Type B pancreatic cell (in vitro differentiated cells): ENCODE data around the gene HSD11B1L. TPM values are rescaled to one million over a fixed set of nuclear protein-coding genes. Genes with fewer than 3 reads are reported as not detected.

Experiments used
- DNase-seq: peaks from one replicate; pipeline ENCODE4 v3.0.0; 2021; ENCODE audit warnings: mixed read lengths; ENCODE audit not compliant: unreplicated experiment; ENCODE audit errors: extremely low spot score
- H3K27ac Mint-ChIP-seq: 2 replicates; pipeline ENCODE4 v1.8.0; 2021; ENCODE audit warnings: mild to moderate bottlenecking, mixed read lengths
- H3K27me3 Mint-ChIP-seq: 2 replicates; pipeline ENCODE4 v1.8.0; 2021; ENCODE audit warnings: mixed read lengths
- H3K36me3 Mint-ChIP-seq: 2 replicates; pipeline ENCODE4 v1.8.0; 2021; ENCODE audit warnings: mixed read lengths
- H3K4me1 Mint-ChIP-seq: one replicate; pipeline ENCODE4 v1.8.0; 2021; ENCODE audit warnings: mixed read lengths; ENCODE audit not compliant: unreplicated experiment
- H3K4me3 Mint-ChIP-seq: 2 replicates; pipeline ENCODE4 v1.8.0; 2021; ENCODE audit warnings: mild to moderate bottlenecking, mixed read lengths
- H3K9me3 Mint-ChIP-seq: 2 replicates; pipeline ENCODE4 v1.8.0; 2021; ENCODE audit warnings: mixed read lengths
- CTCF ChIP-seq: fragments of 200-600 bp; sonication (generic); conservative IDR thresholded peaks from 2 replicates; pipeline ENCODE4 v1.5.0; 2021; ENCODE audit warnings: antibody characterized with exemption, mild to moderate bottlenecking
- total RNA-seq: library from RNA; stranded (reverse); gene quantifications from 2 replicates; pipeline ENCODE4 v1.2.1, GENCODE V29; 2021; ENCODE audit warnings: low replicate concordance

Gene HSD11B1L
- total RNA-seq, 1 donor from 2014 or later, result 11.0 TPM

GRCh38 chr19:5717215-5717935 is 36.5 kb downstream of the HSD11B1L start:
- no peaks in the 10 kb centered on the region for H3K27me3 Mint-ChIP-seq
- peak overlapping the region; percentile 80 for H3K4me3 Mint-ChIP-seq
- no peaks in the 10 kb centered on the region for H3K9me3 Mint-ChIP-seq
- no peaks in the 10 kb centered on the region for H3K36me3 Mint-ChIP-seq
- H3K27ac Mint-ChIP-seq, result peak overlapping the region; percentile 98
- no peak for TF ChIP-seq CTCF
- peaks cover 10% of the 10 kb centered on the region for H3K4me1 Mint-ChIP-seq
- no peak for DNase-seq

- Mint-ChIP-seq H3K4me3 (peak overlapping the region; percentile 95), H3K36me3 (no peaks in the 10 kb centered on the region), H3K27ac (peak overlapping the region; percentile 98), H3K9me3 (no peaks in the 10 kb centered on the region), H3K27me3 (no peaks in the 10 kb centered on the region), H3K4me1 (peaks cover 10% of the 10 kb centered on the region)
- no peak for TF ChIP-seq CTCF
- no peak for DNase-seq
Measured at GRCh38 chr19:5718037-5718578, 37.3 kb downstream of the HSD11B1L start.

- H3K9me3 Mint-ChIP-seq, result no peaks in the 10 kb centered on the region
- TF ChIP-seq CTCF, result no peak
- H3K4me3 Mint-ChIP-seq, result peak overlapping the region; percentile 95
- no peaks in the 10 kb centered on the region for H3K27me3 Mint-ChIP-seq
- peaks cover 10% of the 10 kb centered on the region for H3K4me1 Mint-ChIP-seq
- DNase-seq, result no peak
- no peaks in the 10 kb centered on the region for H3K36me3 Mint-ChIP-seq
- peak overlapping the region; percentile 98 for H3K27ac Mint-ChIP-seq
Measured at GRCh38 chr19:5718579-5719273, 37.9 kb downstream of the HSD11B1L start.

GRCh38 chr19:5719274-5719960 is 38.6 kb downstream of the HSD11B1L start:
- Mint-ChIP-seq H3K36me3 (no peaks in the 10 kb centered on the region), H3K4me1 (peaks cover 10% of the 10 kb centered on the region), H3K4me3 (peak overlapping the region; percentile 95), H3K27ac (peak overlapping the region; percentile 98), H3K27me3 (no peaks in the 10 kb centered on the region), H3K9me3 (no peaks in the 10 kb centered on the region)
- DNase-seq, result no peak
- peak; percentile 21 for TF ChIP-seq CTCF

GRCh38 chr19:5719961-5720790 is 39.3 kb downstream of the HSD11B1L start, which contains the start of the genes CATSPERD and LONP1:
Gene CATSPERD (plus strand): TSS chr19:5720637. CDS start chr19:5720738, 101 bp downstream.
Gene LONP1 (minus strand): TSS chr19:5720146. CDS start chr19:5720132, 14 bp downstream.
- peak; percentile 88 for TF ChIP-seq CTCF
- H3K27me3 Mint-ChIP-seq, result peaks cover 3% of the 10 kb centered on the region
- no peaks in the 10 kb centered on the region for H3K9me3 Mint-ChIP-seq
- H3K27ac Mint-ChIP-seq, result peak within 1 kb of the TSS; percentile 98
- peak within 1 kb of the TSS; percentile 95 for H3K4me3 Mint-ChIP-seq
- H3K4me1 Mint-ChIP-seq, result peaks cover 10% of the 10 kb centered on the region
- H3K36me3 Mint-ChIP-seq, result no peaks in the 10 kb centered on the region
- DNase-seq, result peak; percentile 99
